ENCODE data around the gene NSUN2. TPM values are rescaled to one million over a fixed set of nuclear protein-coding genes. Genes with fewer than 3 reads are reported as not detected.

NSUN2 gene
- polyA plus RNA-seq, 1 donor from 2014 or later: 47.5 TPM

GRCh38 chr5:6597557-6597956 lies 35.3 kb downstream of the NSUN2 start:
- Histone ChIP-seq H4K20me1 (ENCODE audit: insufficient read depth) (no peaks in the 10 kb centered on the region), H3K4me3 (ENCODE audit: low read length) (no peak overlapping the region), H3K4me2 (ENCODE audit: low read length) (no peak overlapping the region), H3K36me3 (ENCODE audit: insufficient read depth, low read length) (no peaks in the 10 kb centered on the region), H3K79me2 (replicated peaks; ENCODE audit: insufficient read depth, low read length) (no peaks in the 10 kb centered on the region), H3K9me2 (ENCODE audit: insufficient read depth, low read length) (no peaks in the 10 kb centered on the region), H3K9ac (ENCODE audit: low read length) (no peak overlapping the region), H3K9me3 (ENCODE audit: low read length) (no peaks in the 10 kb centered on the region), H3K27me3 (ENCODE audit: insufficient read depth, low read depth, low read length) (no peaks in the 10 kb centered on the region), H2AFZ (ENCODE audit: low read depth, low read length) (no peak overlapping the region), H3F3A (ENCODE audit: insufficient read depth, low read length, poor library complexity, severe bottlenecking) (no peaks in the 10 kb centered on the region), H3K27ac (ENCODE audit: low read length) (no peak overlapping the region)
- no peak for TF ChIP-seq EZH2 (IDR thresholded peaks at IDR 0.05; ENCODE audit: borderline replicate concordance, insufficient read depth, low read length, poor library complexity, severe bottlenecking)
- no peak for TF ChIP-seq CTCF (IDR thresholded peaks at IDR 0.05; ENCODE audit: poor library complexity, severe bottlenecking)
- no peak for TF ChIP-seq POLR2AphosphoS5 (IDR thresholded peaks at IDR 0.05)
- TF ChIP-seq RAD21 (conservative IDR thresholded peaks at IDR 0.05): no peak
- TF ChIP-seq SMC3 (conservative IDR thresholded peaks at IDR 0.05; ENCODE audit: poor library complexity): no peak
- TF ChIP-seq EP300 (conservative IDR thresholded peaks at IDR 0.05; ENCODE audit: poor library complexity, severe bottlenecking): no peak
- TF ChIP-seq MXI1 (conservative IDR thresholded peaks at IDR 0.05; ENCODE audit: poor library complexity, severe bottlenecking): no peak
- no peak for TF ChIP-seq REST (IDR thresholded peaks at IDR 0.05; ENCODE audit: borderline replicate concordance)
- no peak for TF ChIP-seq TAF1 (IDR thresholded peaks at IDR 0.05; ENCODE audit: low read depth)

GRCh38 chr5:6596388-6596787 lies 36.5 kb downstream of the NSUN2 start:
- Histone ChIP-seq H3K9ac (ENCODE audit: low read length) (no peak overlapping the region), H3K9me3 (ENCODE audit: low read length) (no peaks in the 10 kb centered on the region), H3K27ac (ENCODE audit: low read length) (no peak overlapping the region), H3K36me3 (ENCODE audit: insufficient read depth, low read length) (no peaks in the 10 kb centered on the region), H3K9me2 (ENCODE audit: insufficient read depth, low read length) (no peaks in the 10 kb centered on the region), H3K79me2 (replicated peaks; ENCODE audit: insufficient read depth, low read length) (no peaks in the 10 kb centered on the region), H3K4me2 (ENCODE audit: low read length) (no peak overlapping the region), H4K20me1 (ENCODE audit: insufficient read depth) (no peaks in the 10 kb centered on the region), H2AFZ (ENCODE audit: low read depth, low read length) (no peak overlapping the region), H3K27me3 (ENCODE audit: insufficient read depth, low read depth, low read length) (no peaks in the 10 kb centered on the region), H3F3A (ENCODE audit: insufficient read depth, low read length, poor library complexity, severe bottlenecking) (no peaks in the 10 kb centered on the region), H3K4me3 (ENCODE audit: low read length) (no peak overlapping the region)
- no peak for TF ChIP-seq EP300 (conservative IDR thresholded peaks at IDR 0.05; ENCODE audit: poor library complexity, severe bottlenecking)
- no peak for TF ChIP-seq RAD21 (conservative IDR thresholded peaks at IDR 0.05)
- TF ChIP-seq TAF1 (IDR thresholded peaks at IDR 0.05; ENCODE audit: low read depth): no peak
- no peak for TF ChIP-seq CTCF (IDR thresholded peaks at IDR 0.05; ENCODE audit: poor library complexity, severe bottlenecking)
- no peak for TF ChIP-seq MXI1 (conservative IDR thresholded peaks at IDR 0.05; ENCODE audit: poor library complexity, severe bottlenecking)
- no peak for TF ChIP-seq REST (IDR thresholded peaks at IDR 0.05; ENCODE audit: borderline replicate concordance)
- no peak for TF ChIP-seq POLR2AphosphoS5 (IDR thresholded peaks at IDR 0.05)
- TF ChIP-seq SMC3 (conservative IDR thresholded peaks at IDR 0.05; ENCODE audit: poor library complexity): no peak
- no peak for TF ChIP-seq EZH2 (IDR thresholded peaks at IDR 0.05; ENCODE audit: borderline replicate concordance, insufficient read depth, low read length, poor library complexity, severe bottlenecking)

Measured in neural cell (in vitro differentiated cells).